H1 (cell line): Measurements from ENCODE around the gene BNIP5. TPM values are rescaled to one million over a fixed set of nuclear protein-coding genes. Genes with fewer than 3 reads are reported as not detected.

ENCODE experiments used
- CTCF ChIA-PET: fragments of 300-600 bp; sonication (Branson Sonifier 250); formaldehyde crosslinking; loops from one replicate; lab custom pipeline; 2021; ENCODE audit not compliant: partially characterized antibody; lab: Charles Lee
- POLR2A ChIA-PET: fragments of 300-600 bp; sonication (Branson Sonifier 250); formaldehyde crosslinking; loops from one replicate; lab custom pipeline; 2021; ENCODE audit warnings: inconsistent platforms; ENCODE audit not compliant: partially characterized antibody; lab: Charles Lee
- DNase-seq, 2 experiments: peaks; one replicate each; pipeline versions ENCODE4 v3.0.0 to v3.0.0-alpha.2; 2010 to 2022; ENCODE audit warnings: low spot score in 2 of 2, low read depth in 1 of 2, mixed read lengths in 1 of 2
- FAIRE-seq: peaks from 2 replicates; lab custom pipeline; 2011; peaks lifted over from hg19 to GRCh38; lab: Jason Lieb, UNC
- H2AFZ ChIP-seq: 2 replicates; pipeline ENCODE4 v1.8.1; 2012; ENCODE audit warnings: low read length, inconsistent platforms
- H2AK5ac ChIP-seq: 2 replicates; pipeline ENCODE4 v1.6.1; 2013; ENCODE audit warnings: low read depth, low read length
- H2BK120ac ChIP-seq: replicated peaks from 2 replicates; pipeline ENCODE3; 2013; ENCODE audit warnings: low read depth, low read length, inconsistent platforms
- H2BK12ac ChIP-seq: 2 replicates; pipeline ENCODE4 v1.6.1; 2013; ENCODE audit warnings: low read depth, low read length
- H2BK15ac ChIP-seq: 2 replicates; pipeline ENCODE4 v1.6.1; 2013; ENCODE audit warnings: low read length
- H2BK20ac ChIP-seq: 2 replicates; pipeline ENCODE4 v1.6.1; 2013; ENCODE audit warnings: low read length
- H2BK5ac ChIP-seq: 2 replicates; pipeline ENCODE4 v1.6.1; 2013; ENCODE audit warnings: low read depth, low read length
- H3K14ac ChIP-seq: 2 replicates; pipeline ENCODE4 v1.6.1; 2013; ENCODE audit warnings: inconsistent platforms; ENCODE audit not compliant: insufficient read length
- H3K18ac ChIP-seq: 2 replicates; pipeline ENCODE4 v1.6.1; 2013; ENCODE audit warnings: low read length; ENCODE audit errors: extremely low read depth
- H3K23ac ChIP-seq: 2 replicates; pipeline ENCODE4 v1.6.1; 2013; ENCODE audit warnings: inconsistent platforms; ENCODE audit not compliant: insufficient read length
- H3K23me2 ChIP-seq: 2 replicates; pipeline ENCODE4 v1.6.1; 2013; ENCODE audit warnings: low read depth, low read length
- H3K27ac ChIP-seq: 2 replicates; pipeline ENCODE4 v1.6.1; 2011; ENCODE audit warnings: low read depth, low read length, inconsistent platforms
- H3K27me3 ChIP-seq, 4 experiments: replicated peaks in 1 of 4; 1 replicate in 1 of 4; 2 replicates in 3 of 4; pipeline versions ENCODE4 v1.6.1 to v1.8.1; 2011 to 2013; ENCODE audit warnings: low read length in 3 of 4, mild to moderate bottlenecking in 3 of 4, inconsistent platforms in 2 of 4, mixed read lengths in 2 of 4, moderate library complexity in 1 of 4; ENCODE audit not compliant: control insufficient read depth in 3 of 4, insufficient read depth in 3 of 4; ENCODE audit errors: extremely low read depth in 1 of 4
- H3K36me3 ChIP-seq, 4 experiments: 2 replicates each; pipeline versions ENCODE4 v1.6.1 to v1.8.1; 2011 to 2013; ENCODE audit warnings: mild to moderate bottlenecking in 4 of 4, low read length in 3 of 4, moderate library complexity in 2 of 4, control low read depth in 1 of 4, inconsistent platforms in 1 of 4; ENCODE audit not compliant: insufficient read depth in 4 of 4, control insufficient read depth in 2 of 4
- H3K4ac ChIP-seq: replicated peaks from 2 replicates; pipeline ENCODE3; 2013; ENCODE audit warnings: low read length, low read depth, mixed read lengths, inconsistent platforms; ENCODE audit not compliant: insufficient read length
- H3K4me1 ChIP-seq, 4 experiments: replicated peaks in 1 of 4; 1 replicate in 1 of 4; 2 replicates in 3 of 4; pipeline versions ENCODE4 v1.6.1 to v1.8.1; 2011 to 2013; ENCODE audit warnings: low read length in 3 of 4, inconsistent platforms in 2 of 4, mixed read lengths in 1 of 4; ENCODE audit not compliant: insufficient read depth in 4 of 4, control insufficient read depth in 3 of 4
- H3K4me2 ChIP-seq, 2 experiments: 2 replicates each; pipeline versions ENCODE4 v1.6.1 to v1.8.1; 2011 to 2013; ENCODE audit warnings: low read depth in 2 of 2, low read length in 2 of 2, control low read depth in 1 of 2, inconsistent platforms in 1 of 2, mild to moderate bottlenecking in 1 of 2; ENCODE audit not compliant: insufficient read depth in 1 of 2
- H3K4me3 ChIP-seq, 4 experiments: fragments of 200-600, 300-600 bp in 1 of 4; sonication (generic), shearing (Covaris generic), sonication (Bioruptor Twin) in 1 of 4; 2 replicates each; pipeline versions ENCODE4 v1.5.1 to v1.8.1; 2011 to 2016; ENCODE audit warnings: low read length in 4 of 4, low read depth in 3 of 4, control low read depth in 2 of 4, inconsistent platforms in 2 of 4, mild to moderate bottlenecking in 2 of 4, mixed read lengths in 1 of 4, moderate library complexity in 1 of 4; ENCODE audit not compliant: insufficient read depth in 2 of 4; ENCODE audit errors: extremely low read depth in 1 of 4
- H3K56ac ChIP-seq: replicated peaks from 2 replicates; pipeline ENCODE3; 2013; ENCODE audit warnings: low read depth, mild to moderate bottlenecking, mixed read lengths, low read length, inconsistent platforms; ENCODE audit not compliant: insufficient read length
- H3K79me1 ChIP-seq: 2 replicates; pipeline ENCODE4 v1.6.1; 2013; ENCODE audit warnings: low read depth, low read length, control low read depth
- H3K79me2 ChIP-seq, 2 experiments: 2 replicates each; pipeline versions ENCODE4 v1.6.1 to v1.8.1; 2012 to 2013; ENCODE audit warnings: low read length in 2 of 2, mild to moderate bottlenecking in 2 of 2, inconsistent platforms in 1 of 2; ENCODE audit not compliant: insufficient read depth in 2 of 2, control insufficient read depth in 1 of 2
- H3K9ac ChIP-seq, 4 experiments: replicated peaks in 1 of 4; 1 replicate in 1 of 4; 2 replicates in 3 of 4; pipeline versions ENCODE4 v1.6.1 to v1.8.1; 2011 to 2013; ENCODE audit warnings: low read depth in 3 of 4, low read length in 3 of 4, control low read depth in 2 of 4, mild to moderate bottlenecking in 2 of 4, moderate library complexity in 2 of 4, inconsistent platforms in 1 of 4; ENCODE audit errors: extremely low read depth in 1 of 4
- H3K9me3 ChIP-seq, 2 experiments: 2 replicates each; pipeline versions ENCODE4 v1.6.1 to v1.8.1; 2012 to 2013; ENCODE audit warnings: mild to moderate bottlenecking in 2 of 2, moderate library complexity in 2 of 2, control low read depth in 1 of 2, inconsistent platforms in 1 of 2, low read depth in 1 of 2, low read length in 1 of 2, mixed read lengths in 1 of 2; ENCODE audit not compliant: insufficient read depth in 2 of 2
- H4K20me1 ChIP-seq, 2 experiments: replicated peaks in 1 of 2; 2 replicates each; pipeline versions ENCODE3 to v1.8.1; 2011 to 2013; ENCODE audit warnings: inconsistent platforms in 2 of 2, low read length in 2 of 2, mild to moderate bottlenecking in 1 of 2; ENCODE audit not compliant: insufficient read depth in 2 of 2, control insufficient read depth in 1 of 2
- H4K5ac ChIP-seq: 2 replicates; pipeline ENCODE4 v1.6.1; 2013; ENCODE audit warnings: low read length, low read depth, mixed read lengths, inconsistent platforms; ENCODE audit not compliant: insufficient read length
- H4K8ac ChIP-seq: 2 replicates; pipeline ENCODE4 v1.8.0; 2013; ENCODE audit warnings: mild to moderate bottlenecking, moderate library complexity, low read length, inconsistent platforms; ENCODE audit not compliant: insufficient read depth; ENCODE audit errors: extremely low read depth
- H4K91ac ChIP-seq: replicated peaks from 2 replicates; pipeline ENCODE3; 2013; ENCODE audit warnings: low read length, mixed read lengths, inconsistent platforms; ENCODE audit not compliant: insufficient read length
- RBBP5 ChIP-seq: IDR thresholded peaks from 2 replicates; pipeline ENCODE4 v1.7.1; 2012; ENCODE audit warnings: low read depth, mild to moderate bottlenecking, inconsistent platforms, low read length, moderate library complexity, borderline replicate concordance
- WGBS, 2 experiments: shearing (Covaris generic) in 1 of 2; methylation state at CpG; one replicate each; pipeline versions ENCODE4 v1.1.6 to v1.1.7; 2013 to 2015; ENCODE audit warnings: low lambda C conversion rate in 2 of 2, mixed read lengths in 2 of 2, inconsistent platforms in 1 of 2, low coverage in 1 of 2, missing lambda C conversion rate in 1 of 2; ENCODE audit not compliant: insufficient replicate concordance in 2 of 2, insufficient coverage in 1 of 2, insufficient read length in 1 of 2; ENCODE audit errors: extremely low coverage in 1 of 2, missing lambda C conversion rate in 1 of 2; 5-methylcytosine and 5-hydroxymethylcytosine counted together
- polyA plus RNA-seq, 7 experiments: library from polyadenylated mRNA; depleted of rRNA in 3 of 7; stranded (reverse) in 5 of 7; unstranded in 2 of 7; fragments of >200 nt in 5 of 7; fragments of 200-250 nt in 2 of 7; gene quantifications; 1 replicate in 5 of 7; 2 replicates in 1 of 7; 4 replicates in 1 of 7; pipeline versions ENCODE4 v1.2.1 to v1.2.3, GENCODE V29; 2011 to 2013; ENCODE audit warnings: missing spikeins in 2 of 7, mixed read lengths in 2 of 7
- total RNA-seq: library from RNA; stranded (reverse); fragmentation: NEBNext Ultra II Directional; extraction: Animal tissue kit (Norgen Biotek cat#: 25700); gene quantifications from 2 replicates; pipeline ENCODE4 v1.2.1, GENCODE V29; 2021

BNIP5 gene
- total and polyA plus RNA-seq, 2 of the 8 experiments (the other 6 are each of a cell fraction or from before 2014, with no cell fraction given), result not detected

GRCh38 chr6:36383606-36384005 is 46.9 kb upstream of the BNIP5 start:
- POLR2A ChIA-PET, result no interaction called here
- no peak overlapping the region for H4K5ac ChIP-seq
- TF ChIP-seq RBBP5, result no peak

More at GRCh38 chr6:36383606-36384005, 46.9 kb upstream of the BNIP5 start:
- Histone ChIP-seq H3K23ac (no peak overlapping the region), H3K4me2 (no peak overlapping the region), H2BK15ac (no peak overlapping the region), H3K9ac (no peak overlapping the region), H2AFZ (no peak overlapping the region), H4K91ac (no peak overlapping the region), H4K20me1 (no peaks in the 10 kb centered on the region), H3K27ac (no peak overlapping the region), H2BK20ac (no peak overlapping the region), H2BK12ac (no peak overlapping the region), H2BK120ac (no peak overlapping the region), H3K79me2 (no peaks in the 10 kb centered on the region), H3K9me3 (no peaks in the 10 kb centered on the region), H3K4ac (no peak overlapping the region), H3K4me1 (peaks cover 0 to 11% (median under 1%) of the 10 kb centered on the region in 4 experiments; a peak in 4 of 7 replicates), H3K23me2 (peaks cover 12% of the 10 kb centered on the region), H3K4me3 (no peak overlapping the region), H4K8ac (no peak overlapping the region), H3K56ac (no peak overlapping the region), H2AK5ac (no peak overlapping the region), H3K36me3 (no peaks in the 10 kb centered on the region), H3K18ac (no peak overlapping the region), H3K27me3 (peaks cover 11 to 35% (median 34%) of the 10 kb centered on the region in 4 experiments), H3K14ac (no peak overlapping the region), H2BK5ac (no peak overlapping the region), H3K79me1 (no peaks in the 10 kb centered on the region)
- no peak for DNase-seq
- FAIRE-seq, result no peak
- 77% methylated on average over 2 of the region's 2 CpGs; no CpG with 5 or more reads in 1 of the 2 experiments for WGBS, 2 experiments
- CTCF ChIA-PET, result interaction anchor here (1.2 kb wide), 1 partner anchor 10 kb away, joined by 5 read pairs; no protein-coding TSS in a partner anchor
